Measurements from ENCODE around the gene FAM76B.

Gene FAM76B

GRCh38 chr11:95789506-95790122, at the start of gene FAM76B:
Gene FAM76B (minus strand): TSS chr11:95789782. CDS start chr11:95789478, 304 bp downstream.
- H3K27me3 Mint-ChIP-seq (ENCODE audit: low read depth, poor library complexity), result peaks cover 6% of the 10 kb centered on the region
- no peaks in the 10 kb centered on the region for H3K9me3 Mint-ChIP-seq
- peak within 1 kb of the TSS; percentile 84 for H3K4me3 Mint-ChIP-seq
- peaks cover 47% of the 10 kb centered on the region for H3K4me1 Mint-ChIP-seq
- peaks cover 52% of the 10 kb centered on the region for H3K36me3 Mint-ChIP-seq (ENCODE audit: low read depth)
- H3K27ac Mint-ChIP-seq, result peak within 1 kb of the TSS; percentile 100
- no peak for TF ChIP-seq CTCF (IDR thresholded peaks at IDR 0.05)
- DNase-seq, result peak; percentile 94

GRCh38 chr11:95835768-95836488, 46.3 kb upstream of the FAM76B start:
- peak; percentile 91 for TF ChIP-seq CTCF (IDR thresholded peaks at IDR 0.05)
- Mint-ChIP-seq H3K4me1 (no peaks in the 10 kb centered on the region), H3K9me3 (no peaks in the 10 kb centered on the region), H3K36me3 (ENCODE audit: low read depth) (peaks cover 33% of the 10 kb centered on the region), H3K4me3 (no peak overlapping the region), H3K27ac (no peak overlapping the region), H3K27me3 (ENCODE audit: low read depth, poor library complexity) (no peaks in the 10 kb centered on the region)
- peak; percentile 62 for DNase-seq

GRCh38 chr11:95835351-95835750, 45.8 kb upstream of the FAM76B start:
- Mint-ChIP-seq H3K27me3 (ENCODE audit: low read depth, poor library complexity) (no peaks in the 10 kb centered on the region), H3K27ac (no peak overlapping the region), H3K36me3 (ENCODE audit: low read depth) (peaks cover 39% of the 10 kb centered on the region), H3K4me3 (no peak overlapping the region), H3K9me3 (no peaks in the 10 kb centered on the region), H3K4me1 (no peaks in the 10 kb centered on the region)
- DNase-seq, result no peak
- no peak for TF ChIP-seq CTCF (IDR thresholded peaks at IDR 0.05)

- no peak overlapping the region for H3K4me3 Mint-ChIP-seq
- no peaks in the 10 kb centered on the region for H3K9me3 Mint-ChIP-seq
- H3K27me3 Mint-ChIP-seq (ENCODE audit: low read depth, poor library complexity), result no peaks in the 10 kb centered on the region
- no peak for TF ChIP-seq CTCF (IDR thresholded peaks at IDR 0.05)
- DNase-seq, result no peak
- peaks cover 48% of the 10 kb centered on the region for H3K36me3 Mint-ChIP-seq (ENCODE audit: low read depth)
- H3K4me1 Mint-ChIP-seq, result no peaks in the 10 kb centered on the region
- H3K27ac Mint-ChIP-seq, result no peak overlapping the region
Observed at GRCh38 chr11:95833378-95833777, 43.8 kb upstream of the FAM76B start.

- peak overlapping the region; percentile 36 for H3K27ac Mint-ChIP-seq
- H3K27me3 Mint-ChIP-seq (ENCODE audit: low read depth, poor library complexity), result no peaks in the 10 kb centered on the region
- H3K4me3 Mint-ChIP-seq, result no peak overlapping the region
Observed at GRCh38 chr11:95832763-95833162, 43.2 kb upstream of the FAM76B start.

More at GRCh38 chr11:95832763-95833162, 43.2 kb upstream of the FAM76B start:
- Mint-ChIP-seq H3K4me1 (no peaks in the 10 kb centered on the region), H3K9me3 (no peaks in the 10 kb centered on the region), H3K36me3 (ENCODE audit: low read depth) (peaks cover 51% of the 10 kb centered on the region)
- no peak for DNase-seq
- no peak for TF ChIP-seq CTCF (IDR thresholded peaks at IDR 0.05)

Data from nephron progenitor cell (in vitro differentiated cells).